IPS-NIHi7 (cell line): Measurements from ENCODE around the gene SEPTIN3.

ENCODE experiments used
- DNase-seq: peaks from one replicate; pipeline ENCODE4 v3.0.0; 2012; ENCODE audit warnings: mixed read lengths; ENCODE audit errors: extremely low spot score

The SEPTIN3 gene

GRCh38 chr22:42018224-42018623, 49.0 kb downstream of the SEPTIN3 start:
- DNase-seq: no peak
